ENCODE results near the gene C16orf87.

GRCh38 chr16:46807336-46807735, 23.6 kb downstream of the C16orf87 start:
- TF ChIP-seq, protein P1, sequence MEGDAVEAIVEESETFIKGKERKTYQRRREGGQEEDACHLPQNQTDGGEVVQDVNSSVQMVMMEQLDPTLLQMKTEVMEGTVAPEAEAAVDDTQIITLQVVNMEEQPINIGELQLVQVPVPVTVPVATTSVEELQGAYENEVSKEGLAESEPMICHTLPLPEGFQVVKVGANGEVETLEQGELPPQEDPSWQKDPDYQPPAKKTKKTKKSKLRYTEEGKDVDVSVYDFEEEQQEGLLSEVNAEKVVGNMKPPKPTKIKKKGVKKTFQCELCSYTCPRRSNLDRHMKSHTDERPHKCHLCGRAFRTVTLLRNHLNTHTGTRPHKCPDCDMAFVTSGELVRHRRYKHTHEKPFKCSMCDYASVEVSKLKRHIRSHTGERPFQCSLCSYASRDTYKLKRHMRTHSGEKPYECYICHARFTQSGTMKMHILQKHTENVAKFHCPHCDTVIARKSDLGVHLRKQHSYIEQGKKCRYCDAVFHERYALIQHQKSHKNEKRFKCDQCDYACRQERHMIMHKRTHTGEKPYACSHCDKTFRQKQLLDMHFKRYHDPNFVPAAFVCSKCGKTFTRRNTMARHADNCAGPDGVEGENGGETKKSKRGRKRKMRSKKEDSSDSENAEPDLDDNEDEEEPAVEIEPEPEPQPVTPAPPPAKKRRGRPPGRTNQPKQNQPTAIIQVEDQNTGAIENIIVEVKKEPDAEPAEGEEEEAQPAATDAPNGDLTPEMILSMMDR (IDR thresholded peaks at IDR 0.05): no peak
- TF ChIP-seq POLR2A (IDR thresholded peaks at IDR 0.05): no peak
